GM19438 (cell line): ENCODE measurements around the gene ACSS1.
A peak's percentile ranks its signal among the peaks of the same experiment; 100 is the strongest.

ENCODE experiments used
- ATAC-seq: cut with Tn5 transposase; IDR thresholded peaks from one replicate; pipeline ENCODE4 v1.9.1; 2021; ENCODE audit warnings: low read depth; ENCODE audit not compliant: unreplicated experiment

Gene ACSS1

GRCh38 chr20:24996449-24997377 is 61.2 kb downstream of the ACSS1 start:
- no peak for ATAC-seq

GRCh38 chr20:24995741-24996448 is 62.0 kb downstream of the ACSS1 start:
- no peak for ATAC-seq

- no peak for ATAC-seq
Observed at GRCh38 chr20:24994470-24995368, 63.2 kb downstream of the ACSS1 start.

GRCh38 chr20:24994186-24994465 is 63.8 kb downstream of the ACSS1 start:
- ATAC-seq: no peak

GRCh38 chr20:24993337-24994185 is 64.4 kb downstream of the ACSS1 start:
- ATAC-seq: no peak

DNA sequence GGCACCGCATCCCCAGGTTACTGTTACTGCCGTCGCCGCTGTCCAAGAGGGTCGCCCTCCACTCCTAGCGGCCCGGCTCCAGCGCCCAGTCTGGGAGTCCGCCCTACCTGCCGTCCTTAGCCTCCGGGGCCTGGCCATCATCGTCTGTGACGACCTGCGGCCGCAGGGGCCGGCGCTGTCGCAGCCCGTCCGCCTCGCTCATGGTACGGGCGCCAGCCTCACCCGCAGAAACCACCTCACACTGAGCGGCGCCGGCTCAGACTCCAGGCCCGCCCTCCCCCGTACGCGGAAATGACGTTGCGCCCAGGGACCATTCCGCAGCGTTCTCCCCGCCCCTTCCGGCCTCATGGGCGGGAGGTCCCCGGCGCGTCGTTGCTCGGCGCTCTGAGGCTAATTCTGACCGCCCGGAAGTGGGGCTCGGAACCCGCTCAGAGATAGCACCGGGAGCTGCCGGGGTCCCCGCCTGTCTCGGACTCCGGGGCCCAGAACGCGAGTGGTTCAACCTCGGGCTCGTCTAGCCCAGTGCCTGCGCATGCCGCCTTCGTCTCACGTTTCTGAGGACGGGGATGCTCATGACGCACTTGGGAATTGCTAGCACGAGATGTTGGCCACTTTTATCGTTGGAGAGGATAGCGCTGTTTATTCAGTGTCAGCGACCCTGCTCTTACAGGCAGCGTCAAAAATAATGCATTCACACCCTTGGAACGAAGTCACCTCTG is 65.3 kb downstream of the ACSS1 start, which contains the start of gene APMAP:
TSS of gene APMAP (minus strand) at position 265 of the 719 bp plus-strand sequence. CDS start at position 202, 63 bp downstream.
- ATAC-seq: peak; percentile 87

DNA sequence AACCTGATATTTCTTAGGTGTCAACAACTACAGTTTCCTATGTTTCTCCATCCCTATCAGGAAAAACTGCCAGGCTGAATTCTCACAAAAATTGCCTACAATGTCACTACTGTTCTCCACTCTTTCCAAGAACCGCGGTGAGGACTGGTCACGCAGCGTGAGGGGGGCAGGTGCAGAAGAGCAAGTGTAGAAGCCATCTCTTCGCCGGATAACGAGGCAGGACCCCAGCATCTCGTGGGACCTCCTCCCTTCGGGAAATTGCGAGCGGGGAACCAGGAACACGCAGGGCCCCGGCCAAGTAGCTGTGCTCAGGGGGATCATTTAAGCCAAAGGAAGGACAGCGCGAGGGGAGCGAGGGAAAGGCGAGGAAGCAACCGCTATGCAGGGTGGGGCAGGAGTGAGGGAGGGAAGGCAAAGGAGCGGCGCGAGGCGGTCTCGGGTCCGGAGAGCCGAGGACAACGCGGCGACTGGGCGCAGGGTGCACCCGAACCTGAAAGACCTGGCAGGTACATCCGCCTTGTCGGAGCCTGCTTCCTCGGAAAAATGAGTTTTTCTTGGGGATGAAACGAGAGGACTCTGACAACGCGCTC is 65.9 kb downstream of the ACSS1 start:
- ATAC-seq: peak; percentile 29

DNA sequence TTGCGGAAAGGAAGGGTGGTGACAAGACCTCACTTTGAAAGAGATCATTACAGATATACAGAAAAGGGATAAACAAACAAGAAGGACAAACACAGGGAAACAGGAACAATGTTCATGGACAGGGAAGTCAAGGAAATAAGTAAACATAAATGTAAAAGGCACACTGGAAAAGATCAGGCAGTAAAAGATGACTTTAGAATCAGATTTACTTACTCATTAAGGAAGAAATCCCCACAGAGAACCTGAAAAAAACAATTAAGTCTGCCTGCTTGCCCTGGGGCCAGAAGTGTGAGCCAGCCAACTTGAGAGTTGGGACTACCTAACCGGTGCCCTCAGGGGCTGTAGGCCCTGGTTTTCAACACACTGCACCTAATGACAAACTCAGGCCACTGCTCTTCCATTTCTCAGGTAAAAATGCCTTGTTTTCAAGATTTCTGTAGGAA is 67.1 kb downstream of the ACSS1 start:
- ATAC-seq: no peak

DNA sequence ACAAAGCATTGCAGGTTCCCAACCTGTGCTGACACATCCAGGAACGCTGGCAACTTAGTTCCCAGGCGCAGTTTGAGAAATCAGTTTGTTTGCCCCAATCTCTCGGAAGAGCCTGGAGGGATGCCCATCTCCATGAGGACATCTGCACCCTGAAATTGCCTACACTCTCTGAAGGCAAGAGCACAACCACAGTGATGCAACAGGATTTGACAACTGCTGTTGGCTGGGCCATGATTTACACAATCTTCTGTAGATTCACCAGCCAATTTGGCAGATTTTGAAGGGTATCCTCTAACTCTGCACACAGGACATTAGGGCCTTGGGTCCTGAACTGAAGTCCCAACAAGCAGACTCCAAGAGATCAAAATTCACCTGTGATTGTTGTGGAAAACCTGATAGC is 68.8 kb downstream of the ACSS1 start:
- ATAC-seq: no peak

DNA sequence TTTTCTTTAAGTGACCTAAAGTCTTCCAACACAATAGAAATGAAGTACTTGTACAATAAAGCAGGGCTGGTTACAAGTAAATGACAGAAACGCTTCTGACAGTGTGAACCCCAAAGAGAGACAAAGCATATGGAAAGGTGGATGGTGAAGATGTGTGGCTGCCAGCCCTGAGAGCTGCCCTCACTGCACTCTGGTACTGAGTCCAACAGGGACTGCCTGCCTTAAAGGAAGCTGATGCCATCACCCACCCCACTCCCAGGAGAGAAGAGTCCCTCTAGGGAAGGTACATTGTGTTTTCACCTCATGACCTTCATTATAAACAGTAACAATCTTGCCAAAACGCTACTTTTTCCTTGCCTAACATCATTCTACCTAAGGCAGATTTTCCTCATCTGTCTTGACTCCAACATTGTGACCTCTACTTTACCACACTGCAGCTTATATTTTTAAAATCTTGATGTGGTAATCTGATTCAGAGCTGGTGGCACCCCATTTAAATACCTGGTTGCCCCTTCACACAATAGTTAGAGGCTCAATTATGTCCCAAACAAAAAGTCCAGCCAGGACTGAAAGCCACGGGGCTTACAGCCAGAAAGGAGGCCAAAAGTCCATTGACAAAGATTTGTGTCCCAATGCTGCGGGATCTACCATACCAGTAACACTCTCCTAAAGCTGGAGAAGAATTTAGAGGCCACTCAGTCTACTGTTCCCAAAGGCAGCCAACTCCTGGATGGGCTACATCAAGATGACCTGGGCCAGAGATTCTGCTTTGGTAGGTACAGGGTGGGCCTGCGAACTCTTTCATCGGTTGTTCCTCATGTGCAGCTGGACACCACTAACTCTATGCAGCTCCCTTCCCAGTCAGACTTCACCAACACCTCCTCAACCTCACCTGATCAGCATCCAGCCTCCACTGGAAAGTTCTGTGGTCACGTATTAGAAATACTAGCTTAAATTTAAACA is 69.8 kb downstream of the ACSS1 start:
- no peak for ATAC-seq

DNA sequence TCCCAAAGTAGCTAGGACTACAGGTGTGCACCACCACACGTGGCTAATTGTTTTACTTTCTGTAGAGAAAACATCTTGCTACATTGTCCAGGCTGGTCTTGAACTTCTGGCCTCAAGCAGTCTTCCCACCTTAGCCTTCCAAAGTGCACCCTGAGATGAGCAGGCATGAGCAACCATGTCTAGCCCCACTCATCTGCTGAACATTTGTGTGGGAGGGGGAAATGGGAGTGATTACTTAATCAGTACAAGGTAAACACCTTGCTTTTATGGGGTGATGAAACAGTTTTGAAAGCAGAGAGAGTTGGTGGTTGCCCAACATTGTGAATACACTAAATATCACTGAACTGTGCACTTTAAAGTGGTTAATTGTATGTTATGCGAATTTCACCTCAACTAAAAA is 70.7 kb downstream of the ACSS1 start:
- no peak for ATAC-seq

DNA sequence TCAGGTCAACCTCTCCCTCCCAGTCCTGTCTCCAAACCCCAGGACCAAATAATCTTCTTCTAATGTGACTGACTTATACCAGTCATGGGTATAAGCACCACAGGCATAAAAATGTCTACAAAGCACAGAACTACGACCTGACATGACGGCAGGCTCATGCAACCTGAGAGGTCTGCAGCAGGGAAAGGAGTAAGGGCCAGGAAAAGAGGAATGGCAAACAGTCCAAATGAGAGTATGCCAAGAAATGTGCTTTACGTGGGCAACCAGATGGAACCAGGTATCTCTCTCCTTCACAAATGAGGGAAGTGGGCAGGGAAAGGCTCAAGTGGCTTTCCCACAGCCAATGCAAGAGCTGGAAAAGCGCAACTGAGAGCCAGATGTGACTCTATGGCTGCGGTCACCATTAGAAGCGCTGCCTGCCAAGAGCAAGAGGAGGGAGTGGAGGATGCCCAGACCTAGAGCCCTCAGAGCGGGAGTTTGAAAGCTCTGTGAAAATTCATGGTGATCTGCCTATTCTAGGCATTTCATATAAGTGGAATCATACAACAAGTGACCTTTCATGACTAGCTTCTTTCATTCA is 71.4 kb downstream of the ACSS1 start:
- ATAC-seq: no peak

DNA sequence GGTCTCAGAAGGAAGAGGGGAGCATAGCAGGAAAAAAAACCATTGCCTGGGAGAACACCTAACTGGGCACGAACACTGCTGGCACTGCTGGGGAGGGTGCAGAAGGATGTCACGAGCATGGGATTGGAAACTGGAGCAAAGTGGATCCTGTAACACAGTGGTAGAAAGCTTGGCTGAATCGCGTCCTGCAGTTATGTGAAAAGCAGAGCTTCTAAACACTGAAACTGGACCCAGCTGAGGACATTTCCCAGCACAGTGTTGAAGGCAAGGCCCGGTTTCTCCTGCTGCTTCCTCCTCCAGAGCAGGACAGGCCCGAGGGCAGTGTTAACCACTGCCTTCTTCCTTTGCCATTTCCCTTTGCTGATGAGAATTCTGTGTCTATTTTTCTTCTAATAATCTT is 72.1 kb downstream of the ACSS1 start:
- no peak for ATAC-seq

- ATAC-seq: no peak
Observed at GRCh38 chr20:24984961-24985640, 72.8 kb downstream of the ACSS1 start.

- ATAC-seq: no peak
Observed at GRCh38 chr20:24983896-24984295, 74.0 kb downstream of the ACSS1 start.

GRCh38 chr20:24981790-24982189 is 76.1 kb downstream of the ACSS1 start:
- ATAC-seq: no peak

DNA sequence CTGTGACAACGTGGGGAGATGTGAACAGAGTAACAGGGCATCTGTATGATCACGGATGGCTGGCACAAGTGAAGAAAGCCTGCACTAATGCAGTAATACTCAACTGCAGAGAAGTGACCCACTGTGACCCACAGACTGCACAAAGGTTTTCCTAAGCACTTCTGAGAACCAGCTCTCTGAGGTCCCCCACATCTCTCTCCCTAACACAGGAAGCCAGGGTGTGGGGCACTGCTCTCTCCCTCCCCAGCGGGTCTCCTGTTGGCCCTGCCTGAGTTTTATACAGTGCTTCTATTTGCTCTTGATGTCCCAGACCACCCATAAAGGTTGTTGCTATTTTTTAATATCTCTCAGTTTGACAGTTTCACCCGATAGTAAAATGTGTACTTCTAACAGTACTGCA is 76.7 kb downstream of the ACSS1 start:
- ATAC-seq: no peak
